ENCODE results near the gene ZNF362. TPM values are rescaled to one million over a fixed set of nuclear protein-coding genes. Genes with fewer than 3 reads are reported as not detected.

ZNF362 gene
- total RNA-seq, 1 experiment from 2014 or later, result 11.1 TPM

DNA sequence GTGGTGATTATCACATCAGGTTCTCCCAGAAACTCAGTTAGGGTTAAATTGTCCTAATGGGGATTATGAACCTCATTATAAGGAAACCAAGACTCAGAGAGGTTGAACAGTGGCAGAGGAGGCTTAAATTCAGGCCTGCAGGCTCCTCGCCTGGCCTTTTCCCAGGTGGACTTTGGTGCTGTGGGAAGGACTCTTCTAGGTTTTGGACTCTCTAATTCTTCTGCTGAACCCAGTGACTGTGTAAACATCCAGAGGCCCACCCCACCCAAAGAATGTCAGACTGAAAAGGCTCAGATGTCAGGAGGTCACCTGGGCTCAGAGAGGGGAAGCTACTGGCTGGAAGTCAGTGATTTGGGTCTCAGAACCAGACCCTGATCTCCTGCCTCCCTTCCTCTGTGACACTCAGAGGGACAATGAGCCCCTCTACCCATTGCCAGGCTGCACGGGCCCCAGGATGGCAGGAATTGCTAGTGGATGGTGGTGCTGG is 2.5 kb downstream of the ZNF362 start:
- POLR2A ChIA-PET, result no interaction called here
- DNase-seq (ENCODE audit: low read depth, low spot score) (no peak), ATAC-seq (no peak)
- H3K9ac ChIP-seq (ENCODE audit: low read length), result no peak overlapping the region
- RAD21 ChIA-PET (ENCODE audit: low non-redundant PET in 1 of 2, low total read pairs in 2 of 2, uncharacterized antibody in 2 of 2, unreplicated experiment in 2 of 2), result no interaction called here
- BruUV-seq (replicated peaks), result no TSS peak
- no peak overlapping the region for H3K27ac ChIP-seq (ENCODE audit: low read depth, low read length)
- no peaks in the 10 kb centered on the region for H3K27me3 ChIP-seq (ENCODE audit: insufficient read depth, low read length)
- H3K4me3 ChIP-seq (replicated peaks in 1 of 2; ENCODE audit: low read depth in 1 of 2, low read length in 2 of 2), result no peak overlapping the region
- no peaks in the 10 kb centered on the region for H3K36me3 ChIP-seq (ENCODE audit: control insufficient read depth in 1 of 2, insufficient read depth in 2 of 2, low read length in 2 of 2)
- H3K9me2 ChIP-seq (ENCODE audit: insufficient read depth), result no peaks in the 10 kb centered on the region
- H3K79me2 ChIP-seq (ENCODE audit: insufficient read depth, low read length), result 0 out of 2 replicates have a peak, but pooled peaks cover 4% of the 10 kb centered on the region
- CTCF ChIA-PET, result no interaction called here
- no peaks in the 10 kb centered on the region for H4K20me1 ChIP-seq (ENCODE audit: insufficient read depth)
- H3K4me1 ChIP-seq (ENCODE audit: control insufficient read depth in 1 of 2, insufficient read depth in 2 of 2, low read length in 2 of 2), result peaks cover 10 to 20% of the 10 kb centered on the region in 2 experiments
- TF ChIP-seq SP1 (IDR thresholded peaks at IDR 0.05; ENCODE audit: low read depth) (no peak), CEBPB (IDR thresholded peaks at IDR 0.05; ENCODE audit: low read depth) (no peak), ZFX (IDR thresholded peaks at IDR 0.05) (no peak), YY1 (IDR thresholded peaks at IDR 0.05; ENCODE audit: extremely low read depth, insufficient replicate concordance, low read depth, low read length) (no peak), POLR2AphosphoS5 (IDR thresholded peaks at IDR 0.05; ENCODE audit: low read depth, low read length) (no peak), ZNF274 (IDR thresholded peaks at IDR 0.05; ENCODE audit: low read depth, low read length) (no peak), RAD21 (IDR thresholded peaks at IDR 0.05; ENCODE audit: low read depth) (no peak), EZH2 (IDR thresholded peaks at IDR 0.05) (no peak), JUND (IDR thresholded peaks at IDR 0.05) (no peak), EZH2phosphoT487 (IDR thresholded peaks at IDR 0.05; ENCODE audit: borderline replicate concordance) (no peak), SRF (IDR thresholded peaks at IDR 0.05; ENCODE audit: low read depth) (no peak), SIN3A (IDR thresholded peaks at IDR 0.05; ENCODE audit: low read depth) (no peak), EGR1 (IDR thresholded peaks at IDR 0.05; ENCODE audit: low read depth) (no peak), ELF1 (IDR thresholded peaks at IDR 0.05; ENCODE audit: borderline replicate concordance, low read depth) (no peak), POLR2A (IDR thresholded peaks at IDR 0.05; ENCODE audit: borderline replicate concordance, extremely low read depth, insufficient read depth, insufficient read length) (no peak)
- TF ChIP-seq, protein P1, sequence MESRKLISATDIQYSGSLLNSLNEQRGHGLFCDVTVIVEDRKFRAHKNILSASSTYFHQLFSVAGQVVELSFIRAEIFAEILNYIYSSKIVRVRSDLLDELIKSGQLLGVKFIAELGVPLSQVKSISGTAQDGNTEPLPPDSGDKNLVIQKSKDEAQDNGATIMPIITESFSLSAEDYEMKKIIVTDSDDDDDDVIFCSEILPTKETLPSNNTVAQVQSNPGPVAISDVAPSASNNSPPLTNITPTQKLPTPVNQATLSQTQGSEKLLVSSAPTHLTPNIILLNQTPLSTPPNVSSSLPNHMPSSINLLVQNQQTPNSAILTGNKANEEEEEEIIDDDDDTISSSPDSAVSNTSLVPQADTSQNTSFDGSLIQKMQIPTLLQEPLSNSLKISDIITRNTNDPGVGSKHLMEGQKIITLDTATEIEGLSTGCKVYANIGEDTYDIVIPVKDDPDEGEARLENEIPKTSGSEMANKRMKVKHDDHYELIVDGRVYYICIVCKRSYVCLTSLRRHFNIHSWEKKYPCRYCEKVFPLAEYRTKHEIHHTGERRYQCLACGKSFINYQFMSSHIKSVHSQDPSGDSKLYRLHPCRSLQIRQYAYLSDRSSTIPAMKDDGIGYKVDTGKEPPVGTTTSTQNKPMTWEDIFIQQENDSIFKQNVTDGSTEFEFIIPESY (IDR thresholded peaks at IDR 0.05; ENCODE audit: extremely low read depth, insufficient replicate concordance, low read length), result no peak
- TF ChIP-seq, protein P2, sequence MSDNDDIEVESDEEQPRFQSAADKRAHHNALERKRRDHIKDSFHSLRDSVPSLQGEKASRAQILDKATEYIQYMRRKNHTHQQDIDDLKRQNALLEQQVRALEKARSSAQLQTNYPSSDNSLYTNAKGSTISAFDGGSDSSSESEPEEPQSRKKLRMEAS (IDR thresholded peaks at IDR 0.05), result no peak
- TF ChIP-seq, protein P3, sequence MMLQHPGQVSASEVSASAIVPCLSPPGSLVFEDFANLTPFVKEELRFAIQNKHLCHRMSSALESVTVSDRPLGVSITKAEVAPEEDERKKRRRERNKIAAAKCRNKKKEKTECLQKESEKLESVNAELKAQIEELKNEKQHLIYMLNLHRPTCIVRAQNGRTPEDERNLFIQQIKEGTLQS (IDR thresholded peaks at IDR 0.05), result no peak
- TF ChIP-seq, protein P4, sequence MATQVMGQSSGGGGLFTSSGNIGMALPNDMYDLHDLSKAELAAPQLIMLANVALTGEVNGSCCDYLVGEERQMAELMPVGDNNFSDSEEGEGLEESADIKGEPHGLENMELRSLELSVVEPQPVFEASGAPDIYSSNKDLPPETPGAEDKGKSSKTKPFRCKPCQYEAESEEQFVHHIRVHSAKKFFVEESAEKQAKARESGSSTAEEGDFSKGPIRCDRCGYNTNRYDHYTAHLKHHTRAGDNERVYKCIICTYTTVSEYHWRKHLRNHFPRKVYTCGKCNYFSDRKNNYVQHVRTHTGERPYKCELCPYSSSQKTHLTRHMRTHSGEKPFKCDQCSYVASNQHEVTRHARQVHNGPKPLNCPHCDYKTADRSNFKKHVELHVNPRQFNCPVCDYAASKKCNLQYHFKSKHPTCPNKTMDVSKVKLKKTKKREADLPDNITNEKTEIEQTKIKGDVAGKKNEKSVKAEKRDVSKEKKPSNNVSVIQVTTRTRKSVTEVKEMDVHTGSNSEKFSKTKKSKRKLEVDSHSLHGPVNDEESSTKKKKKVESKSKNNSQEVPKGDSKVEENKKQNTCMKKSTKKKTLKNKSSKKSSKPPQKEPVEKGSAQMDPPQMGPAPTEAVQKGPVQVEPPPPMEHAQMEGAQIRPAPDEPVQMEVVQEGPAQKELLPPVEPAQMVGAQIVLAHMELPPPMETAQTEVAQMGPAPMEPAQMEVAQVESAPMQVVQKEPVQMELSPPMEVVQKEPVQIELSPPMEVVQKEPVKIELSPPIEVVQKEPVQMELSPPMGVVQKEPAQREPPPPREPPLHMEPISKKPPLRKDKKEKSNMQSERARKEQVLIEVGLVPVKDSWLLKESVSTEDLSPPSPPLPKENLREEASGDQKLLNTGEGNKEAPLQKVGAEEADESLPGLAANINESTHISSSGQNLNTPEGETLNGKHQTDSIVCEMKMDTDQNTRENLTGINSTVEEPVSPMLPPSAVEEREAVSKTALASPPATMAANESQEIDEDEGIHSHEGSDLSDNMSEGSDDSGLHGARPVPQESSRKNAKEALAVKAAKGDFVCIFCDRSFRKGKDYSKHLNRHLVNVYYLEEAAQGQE (IDR thresholded peaks at IDR 0.05; ENCODE audit: low read depth), result no peak
- no peaks in the 10 kb centered on the region for H3K9me3 ChIP-seq (ENCODE audit: control insufficient read depth in 1 of 2, insufficient read depth in 1 of 2, low read depth in 1 of 2, low read length in 2 of 2)
- no peak overlapping the region for H2AFZ ChIP-seq (ENCODE audit: low read depth, low read length, poor library complexity, severe bottlenecking)
- H3K4me2 ChIP-seq (ENCODE audit: low read length), result no peak overlapping the region
- intact Hi-C loops (cut with micrococcal nuclease), result no loop called here

Measured in HCT116 (cell line).